ENCODE results near the gene ADAT3.
"Not testable (repeated sequence)": the region's sequence is repeated elsewhere in the genome, so short reads cannot be mapped to it uniquely, and the experiment has no call there.

The ADAT3 gene

GRCh38 chr19:1866693-1867348, 38.4 kb upstream of the ADAT3 start:
- Histone ChIP-seq H3K4me3 (ENCODE audit: low read depth in 1 of 2, low read length in 2 of 2) (no peak overlapping the region), H3K27ac (ENCODE audit: low read depth, low read length) (no peak overlapping the region), H3K9ac (ENCODE audit: low read depth in 1 of 2, low read length in 2 of 2) (no peak overlapping the region), H3K9me3 (ENCODE audit: control insufficient read depth in 1 of 2, low read length in 2 of 2) (no peaks in the 10 kb centered on the region), H3K36me3 (ENCODE audit: control insufficient read depth in 1 of 2, insufficient read depth in 2 of 2, low read length in 2 of 2) (no peaks in the 10 kb centered on the region), H3K27me3 (ENCODE audit: control insufficient read depth in 1 of 2, insufficient read depth in 2 of 2, low read length in 2 of 2) (no peaks in the 10 kb centered on the region), H3K4me1 (ENCODE audit: control insufficient read depth in 1 of 2, insufficient read depth in 2 of 2, low read length in 2 of 2) (peaks cover 6 to 9% of the 10 kb centered on the region in 2 donors)

- Histone ChIP-seq H3K4me3 (ENCODE audit: low read depth in 1 of 2, low read length in 2 of 2) (no peak overlapping the region), H3K36me3 (ENCODE audit: control insufficient read depth in 1 of 2, insufficient read depth in 2 of 2, low read length in 2 of 2) (no peaks in the 10 kb centered on the region), H3K27me3 (ENCODE audit: control insufficient read depth in 1 of 2, insufficient read depth in 2 of 2, low read length in 2 of 2) (no peaks in the 10 kb centered on the region), H3K9me3 (ENCODE audit: control insufficient read depth in 1 of 2, low read length in 2 of 2) (no peaks in the 10 kb centered on the region), H3K9ac (ENCODE audit: low read depth in 1 of 2, low read length in 2 of 2) (no peak overlapping the region), H3K27ac (ENCODE audit: low read depth, low read length) (no peak overlapping the region), H3K4me1 (ENCODE audit: control insufficient read depth in 1 of 2, insufficient read depth in 2 of 2, low read length in 2 of 2) (peaks cover 4 to 5% of the 10 kb centered on the region in 2 donors)
Measured at GRCh38 chr19:1867349-1867724, 37.9 kb upstream of the ADAT3 start.

GRCh38 chr19:1868971-1869370, 36.2 kb upstream of the ADAT3 start:
- no peak overlapping the region for H3K27ac ChIP-seq (ENCODE audit: low read depth, low read length)
- H3K27me3 ChIP-seq (ENCODE audit: control insufficient read depth in 1 of 2, insufficient read depth in 2 of 2, low read length in 2 of 2): no peaks in the 10 kb centered on the region
- H3K36me3 ChIP-seq (ENCODE audit: control insufficient read depth in 1 of 2, insufficient read depth in 2 of 2, low read length in 2 of 2): no peaks in the 10 kb centered on the region
- peaks cover 15 to 17% of the 10 kb centered on the region in 2 donors for H3K4me1 ChIP-seq (ENCODE audit: control insufficient read depth in 1 of 2, insufficient read depth in 2 of 2, low read length in 2 of 2)
- H3K9ac ChIP-seq (ENCODE audit: low read depth in 1 of 2, low read length in 2 of 2): no peak overlapping the region
- no peak overlapping the region for H3K4me3 ChIP-seq (ENCODE audit: low read depth in 1 of 2, low read length in 2 of 2)
- H3K9me3 ChIP-seq (ENCODE audit: control insufficient read depth in 1 of 2, low read length in 2 of 2): no peaks in the 10 kb centered on the region

- Histone ChIP-seq H3K36me3 (ENCODE audit: control insufficient read depth in 1 of 2, insufficient read depth in 2 of 2, low read length in 2 of 2) (no peaks in the 10 kb centered on the region), H3K9me3 (ENCODE audit: control insufficient read depth in 1 of 2, low read length in 2 of 2) (no peaks in the 10 kb centered on the region), H3K4me1 (ENCODE audit: control insufficient read depth in 1 of 2, insufficient read depth in 2 of 2, low read length in 2 of 2) (peaks cover 14 to 17% of the 10 kb centered on the region in 2 donors), H3K27ac (ENCODE audit: low read depth, low read length) (no peak overlapping the region), H3K4me3 (ENCODE audit: low read depth in 1 of 2, low read length in 2 of 2) (no peak overlapping the region), H3K27me3 (ENCODE audit: control insufficient read depth in 1 of 2, insufficient read depth in 2 of 2, low read length in 2 of 2) (no peaks in the 10 kb centered on the region), H3K9ac (ENCODE audit: low read depth in 1 of 2, low read length in 2 of 2) (no peak overlapping the region)
Measured at GRCh38 chr19:1871140-1871597, 34.0 kb upstream of the ADAT3 start.

GRCh38 chr19:1871630-1872029, 33.6 kb upstream of the ADAT3 start:
- Histone ChIP-seq H3K9me3 (ENCODE audit: control insufficient read depth in 1 of 2, low read length in 2 of 2) (no peaks in the 10 kb centered on the region), H3K27me3 (ENCODE audit: control insufficient read depth in 1 of 2, insufficient read depth in 2 of 2, low read length in 2 of 2) (no peaks in the 10 kb centered on the region), H3K4me1 (ENCODE audit: control insufficient read depth in 1 of 2, insufficient read depth in 2 of 2, low read length in 2 of 2) (peaks cover 19 to 22% of the 10 kb centered on the region in 2 donors), H3K36me3 (ENCODE audit: control insufficient read depth in 1 of 2, insufficient read depth in 2 of 2, low read length in 2 of 2) (no peaks in the 10 kb centered on the region), H3K27ac (ENCODE audit: low read depth, low read length) (no peak overlapping the region), H3K4me3 (ENCODE audit: low read depth in 1 of 2, low read length in 2 of 2) (no peak overlapping the region), H3K9ac (ENCODE audit: low read depth in 1 of 2, low read length in 2 of 2) (no peak overlapping the region)

DNA sequence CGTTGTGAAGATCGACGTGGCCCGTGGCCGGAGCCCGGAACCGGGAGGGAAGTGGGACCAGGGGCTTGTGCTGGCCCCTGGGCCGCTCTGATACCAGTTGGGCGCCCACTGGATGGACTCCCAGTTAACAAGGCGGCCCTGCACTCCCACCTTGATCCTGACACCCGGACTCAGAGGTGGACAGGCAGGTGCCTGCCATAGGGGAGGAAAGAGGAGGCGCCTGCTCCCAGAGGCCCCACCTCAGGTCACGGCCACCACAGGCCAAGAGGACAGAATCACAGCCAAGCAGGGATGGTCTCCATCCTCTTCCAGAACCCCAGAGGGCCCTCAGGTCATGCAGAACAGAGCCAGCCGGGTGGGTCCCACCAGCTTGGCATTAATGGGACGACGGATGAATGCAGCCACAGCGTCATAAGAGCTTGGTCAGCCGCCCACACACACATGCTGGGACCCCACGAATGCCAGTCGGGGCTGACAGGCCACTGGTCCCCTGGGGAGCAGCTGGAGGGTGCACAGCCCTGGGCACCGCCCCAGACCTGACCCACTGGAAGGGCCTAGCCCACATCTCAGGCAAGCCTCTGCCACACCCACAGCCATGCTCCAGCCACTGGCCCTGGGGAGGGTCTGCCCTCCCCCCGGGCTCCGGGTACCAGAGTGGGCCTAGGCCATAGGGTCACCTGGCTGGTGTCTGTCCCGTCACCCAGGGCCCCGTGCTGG, 32.2 kb upstream of the ADAT3 start:
- H3K27ac ChIP-seq (ENCODE audit: low read depth, low read length): peak overlapping the region; percentile 42
- H3K36me3 ChIP-seq (ENCODE audit: control insufficient read depth in 1 of 2, insufficient read depth in 2 of 2, low read length in 2 of 2): no peaks in the 10 kb centered on the region
- H3K4me3 ChIP-seq (ENCODE audit: low read depth in 1 of 2, low read length in 2 of 2): no peak overlapping the region
- no peaks in the 10 kb centered on the region for H3K9me3 ChIP-seq (ENCODE audit: control insufficient read depth in 1 of 2, low read length in 2 of 2)
- no peaks in the 10 kb centered on the region for H3K27me3 ChIP-seq (ENCODE audit: control insufficient read depth in 1 of 2, insufficient read depth in 2 of 2, low read length in 2 of 2)
- H3K4me1 ChIP-seq (ENCODE audit: control insufficient read depth in 1 of 2, insufficient read depth in 2 of 2, low read length in 2 of 2): peaks cover 19 to 23% of the 10 kb centered on the region in 2 donors
- H3K9ac ChIP-seq (ENCODE audit: low read depth in 1 of 2, low read length in 2 of 2): no peak overlapping the region

DNA sequence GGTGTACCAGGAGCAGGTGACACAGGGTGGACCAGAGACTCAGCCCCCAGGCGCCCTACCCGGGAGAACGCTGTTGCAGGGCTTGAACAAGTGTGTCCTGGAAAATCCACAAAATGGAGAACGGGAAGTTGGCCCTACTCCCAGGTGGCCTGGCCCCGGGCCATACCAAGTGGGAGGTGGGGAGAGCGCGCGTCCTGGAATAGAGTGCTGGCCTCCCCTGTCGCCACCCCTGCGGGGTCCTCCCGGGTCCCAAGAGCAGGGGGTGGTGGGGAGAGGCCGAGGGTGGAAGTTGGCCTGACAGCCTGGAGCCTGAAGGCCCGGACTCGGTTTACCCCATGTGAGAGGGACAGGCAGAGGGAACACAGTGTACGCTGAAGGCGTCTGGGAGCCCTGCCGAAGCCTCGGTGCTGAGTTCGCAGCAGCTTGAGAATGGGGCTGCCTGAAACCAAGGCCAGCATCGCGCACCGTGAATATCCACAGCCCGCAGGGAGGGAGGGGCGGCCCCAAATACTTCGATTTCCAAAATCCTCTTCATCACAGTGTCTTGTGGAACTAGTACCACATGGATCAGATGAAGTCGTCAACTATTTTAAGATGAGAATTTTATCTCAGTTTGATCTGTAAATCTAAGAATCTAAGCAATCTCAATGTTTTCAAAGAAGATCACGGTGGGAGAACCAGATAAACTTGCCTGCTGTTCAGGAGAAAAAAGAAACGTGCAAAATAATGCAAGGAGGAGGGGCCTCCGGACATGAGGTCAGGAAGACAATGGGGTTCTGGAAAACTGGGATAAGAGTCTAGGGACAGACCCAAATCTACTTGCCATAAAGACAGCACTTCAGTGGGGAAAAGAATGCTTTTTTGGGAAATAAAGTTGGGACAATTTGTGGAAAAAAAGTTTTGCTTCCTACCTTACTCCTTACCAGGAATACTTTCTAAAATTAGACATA, 31.4 kb upstream of the ADAT3 start:
- H3K27me3 ChIP-seq (ENCODE audit: control insufficient read depth in 1 of 2, insufficient read depth in 2 of 2, low read length in 2 of 2): no peaks in the 10 kb centered on the region
- peak overlapping the region in 1 of 2 donors; percentile 97 for H3K4me3 ChIP-seq (ENCODE audit: low read depth in 1 of 2, low read length in 2 of 2)
- no peaks in the 10 kb centered on the region for H3K36me3 ChIP-seq (ENCODE audit: control insufficient read depth in 1 of 2, insufficient read depth in 2 of 2, low read length in 2 of 2)
- peak overlapping the region; percentile 27 to 35 for H3K9ac ChIP-seq (ENCODE audit: low read depth in 1 of 2, low read length in 2 of 2)
- H3K9me3 ChIP-seq (ENCODE audit: control insufficient read depth in 1 of 2, low read length in 2 of 2): no peaks in the 10 kb centered on the region
- H3K27ac ChIP-seq (ENCODE audit: low read depth, low read length): peak overlapping the region; percentile 42
- peaks cover 19 to 23% of the 10 kb centered on the region in 2 donors for H3K4me1 ChIP-seq (ENCODE audit: control insufficient read depth in 1 of 2, insufficient read depth in 2 of 2, low read length in 2 of 2)

DNA sequence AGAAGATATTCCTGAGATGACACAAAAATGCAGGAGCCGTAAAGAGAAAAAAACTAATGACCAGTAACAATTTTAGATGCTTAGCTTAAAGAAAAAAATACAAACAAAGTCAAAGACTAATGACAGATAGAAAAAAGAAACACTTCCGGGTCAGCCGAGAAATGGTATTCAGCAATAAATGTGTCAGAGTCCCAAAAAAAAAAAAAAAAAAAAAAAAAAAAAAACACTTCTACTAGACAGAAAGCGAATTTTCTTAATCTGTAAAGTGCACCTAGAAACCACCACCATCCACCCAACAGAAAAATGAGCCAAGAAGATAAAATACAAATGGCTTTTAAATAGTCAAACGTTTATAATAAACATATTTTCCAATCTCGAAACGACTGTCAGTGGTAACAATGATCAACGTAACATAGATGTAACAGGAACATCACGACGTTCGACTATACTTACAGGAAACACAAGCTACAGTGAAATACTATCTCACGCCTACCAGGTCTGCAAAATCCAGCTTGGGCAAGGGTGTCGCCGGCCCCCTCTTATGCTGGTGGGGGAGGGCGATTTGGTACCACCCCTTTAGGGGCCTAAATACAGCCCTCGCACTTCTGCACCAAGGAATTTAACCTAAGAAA, 30.5 kb upstream of the ADAT3 start:
- H3K27me3 ChIP-seq (ENCODE audit: control insufficient read depth in 1 of 2, insufficient read depth in 2 of 2, low read length in 2 of 2): no peaks in the 10 kb centered on the region
- peak overlapping the region; percentile 35 to 71 for H3K9ac ChIP-seq (ENCODE audit: low read depth in 1 of 2, low read length in 2 of 2)
- H3K4me3 ChIP-seq (ENCODE audit: low read depth in 1 of 2, low read length in 2 of 2): peak overlapping the region; percentile 86 to 97

DNA sequence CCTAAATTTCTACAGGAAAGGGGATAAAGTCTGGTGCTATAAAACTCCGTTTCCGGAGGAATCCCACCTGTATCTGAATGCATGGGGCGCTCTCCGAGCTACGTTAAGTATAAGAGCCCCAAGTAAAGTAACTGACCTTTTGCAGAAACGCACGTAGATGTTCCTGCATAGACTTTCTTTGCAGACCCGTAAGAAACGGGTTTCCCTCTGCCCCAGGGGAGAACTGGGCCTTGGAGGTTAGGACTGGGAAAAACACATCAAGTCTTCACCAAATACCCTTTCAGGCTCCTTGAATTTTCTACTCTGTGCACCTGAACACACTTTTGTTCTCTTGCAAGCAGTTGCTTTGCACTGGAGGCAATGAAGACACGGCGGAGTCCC, 29.9 kb upstream of the ADAT3 start:
- Histone ChIP-seq H3K4me1 (ENCODE audit: control insufficient read depth in 1 of 2, insufficient read depth in 2 of 2, low read length in 2 of 2) (peaks cover 19 to 23% of the 10 kb centered on the region in 2 donors), H3K27ac (ENCODE audit: low read depth, low read length) (peak overlapping the region; percentile 80), H3K4me3 (ENCODE audit: low read depth in 1 of 2, low read length in 2 of 2) (peak overlapping the region; percentile 86 to 97), H3K9ac (ENCODE audit: low read depth in 1 of 2, low read length in 2 of 2) (peak overlapping the region; percentile 71 to 78)
- H3K27me3 ChIP-seq (ENCODE audit: control insufficient read depth in 1 of 2, insufficient read depth in 2 of 2, low read length in 2 of 2); H3K36me3 ChIP-seq (ENCODE audit: control insufficient read depth in 1 of 2, insufficient read depth in 2 of 2, low read length in 2 of 2); H3K9me3 ChIP-seq (ENCODE audit: control insufficient read depth in 1 of 2, low read length in 2 of 2): not testable (repeated sequence)

More for the DNA sequence above, 30.5 kb upstream of the ADAT3 start:
- no peaks in the 10 kb centered on the region for H3K9me3 ChIP-seq (ENCODE audit: control insufficient read depth in 1 of 2, low read length in 2 of 2)
- H3K4me1 ChIP-seq (ENCODE audit: control insufficient read depth in 1 of 2, insufficient read depth in 2 of 2, low read length in 2 of 2): peaks cover 19 to 23% of the 10 kb centered on the region in 2 donors
- no peak overlapping the region for H3K27ac ChIP-seq (ENCODE audit: low read depth, low read length)
- no peaks in the 10 kb centered on the region for H3K36me3 ChIP-seq (ENCODE audit: control insufficient read depth in 1 of 2, insufficient read depth in 2 of 2, low read length in 2 of 2)

Measured in duodenal mucosa (tissue), 2 donors.